Stimulated activated CD8-positive, alpha-beta memory T cell treated with anti-CD3 and anti-CD28 coated beads, Interleukin-4, amount 100 ng/mL, for 24 hours (primary cell): ENCODE measurements around the gene ANKRD44.

Experiments
- DNase-seq: peaks from one replicate; pipeline ENCODE4 v3.0.0-alpha.2; 2020; ENCODE audit warnings: low read depth

ANKRD44 gene

DNA sequence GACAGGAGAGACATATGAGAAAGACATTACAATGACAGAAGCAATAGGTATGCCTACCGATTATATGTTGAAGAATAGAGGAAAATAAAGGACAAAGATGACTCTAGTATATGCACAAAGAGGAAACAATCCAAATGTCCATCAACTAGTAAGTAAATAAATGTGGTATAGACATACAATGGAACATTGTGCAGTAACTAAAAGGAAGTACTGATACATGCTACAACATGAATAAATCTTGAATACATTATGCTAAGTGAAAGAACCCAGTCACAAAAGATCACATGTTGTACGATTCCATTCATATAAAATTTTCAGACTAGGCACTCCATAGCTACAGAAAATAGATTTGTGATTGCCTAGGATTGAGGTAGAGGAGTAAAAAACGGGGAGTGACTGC, 355.5 kb downstream of the ANKRD44 start:
- no peak for DNase-seq

DNA sequence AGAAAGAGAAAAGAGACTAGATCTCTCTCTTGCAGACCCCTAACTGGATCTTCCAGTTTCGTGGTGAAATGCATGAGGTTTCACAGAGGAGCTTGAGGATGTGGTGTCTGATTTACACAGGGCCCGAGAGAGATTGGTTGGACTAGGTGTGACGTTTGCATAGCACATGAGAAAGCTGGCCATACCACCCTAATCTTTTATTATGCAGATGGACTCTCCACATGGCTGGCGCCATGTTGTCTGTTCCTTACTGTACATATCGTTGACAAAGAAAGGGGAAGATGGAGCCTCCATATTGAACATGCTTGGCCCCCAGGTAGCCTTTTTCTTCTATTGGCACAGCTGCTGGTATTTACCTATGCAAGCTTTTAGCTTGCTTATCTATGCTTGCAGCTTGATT, 356.6 kb downstream of the ANKRD44 start:
- DNase-seq: no peak

DNA sequence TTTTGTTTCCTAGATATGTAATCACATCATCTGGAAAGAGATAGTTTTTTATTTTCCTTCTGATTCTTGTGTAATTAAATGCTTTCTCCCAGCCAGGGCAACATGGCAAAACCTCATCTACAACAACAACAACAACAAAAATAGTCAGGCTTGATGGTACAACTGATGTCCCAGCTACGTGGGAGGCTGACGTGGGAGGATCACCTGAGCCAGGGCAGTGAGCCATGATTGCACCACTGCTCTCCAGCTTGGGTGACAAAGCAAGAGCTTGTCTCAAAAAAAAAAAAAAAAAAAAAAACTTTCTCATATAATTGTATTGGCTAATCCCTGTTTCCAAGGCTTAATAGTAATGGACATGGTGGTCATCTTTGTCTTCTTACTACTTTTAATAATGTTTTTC, 357.6 kb downstream of the ANKRD44 start:
- DNase-seq: no peak

DNA sequence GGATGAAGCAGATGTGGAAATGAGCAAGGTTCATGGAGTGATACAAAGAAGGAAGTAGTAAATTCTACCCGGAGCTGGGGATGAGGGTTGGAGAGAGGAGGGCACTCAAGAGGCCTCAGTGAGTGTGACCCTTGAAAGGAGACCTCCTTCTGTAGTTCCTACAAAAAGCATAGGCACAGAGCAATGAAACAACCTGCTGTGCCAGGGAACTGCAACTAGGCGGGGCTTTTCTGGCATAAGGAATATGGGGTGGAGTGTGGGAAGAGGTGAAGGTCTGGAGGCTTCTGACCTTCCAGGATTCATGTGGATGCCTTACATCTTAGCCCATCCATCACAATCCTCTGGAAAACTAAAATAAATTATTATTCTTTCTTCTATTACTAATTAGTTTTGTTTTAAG, 358.6 kb downstream of the ANKRD44 start:
- no peak for DNase-seq

DNA sequence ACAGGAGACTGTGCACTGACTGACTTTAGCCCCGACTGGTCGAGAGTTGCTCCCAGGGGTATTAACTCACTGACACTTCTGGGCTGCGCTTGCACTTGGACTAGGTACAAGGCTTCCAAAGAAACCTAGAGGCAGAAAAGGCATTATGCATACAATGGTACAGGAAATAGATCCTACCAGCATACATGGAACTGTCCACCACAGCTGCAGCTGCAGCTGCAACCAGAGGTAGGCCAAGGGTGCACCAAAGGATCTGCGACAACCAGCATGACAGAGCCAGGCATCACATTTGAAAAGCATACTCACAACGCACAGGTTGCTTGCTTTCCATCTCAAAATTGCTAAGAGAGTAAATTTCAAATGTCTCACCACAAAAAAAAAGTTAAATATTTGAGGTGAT, 361.5 kb downstream of the ANKRD44 start:
- no peak for DNase-seq

DNA sequence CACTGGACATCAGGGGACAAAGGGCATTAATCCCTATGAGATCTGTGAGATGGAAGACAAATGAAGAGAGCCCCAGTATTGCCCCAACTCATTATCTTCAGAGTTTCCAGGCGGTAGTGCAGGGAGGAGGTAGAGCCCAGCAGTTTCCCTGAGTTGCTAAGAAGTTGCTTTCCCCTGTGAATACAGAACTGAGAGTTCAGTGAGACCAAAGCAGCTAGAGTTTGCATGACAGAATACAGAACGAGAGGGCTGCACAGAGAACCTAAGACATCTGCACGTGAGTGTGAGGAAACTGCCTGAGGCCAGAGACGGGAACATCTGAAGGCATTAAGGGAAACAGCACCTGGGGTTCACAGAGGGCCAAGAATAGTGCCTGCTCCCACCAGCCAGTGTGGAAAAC, 366.0 kb downstream of the ANKRD44 start:
- no peak for DNase-seq

DNA sequence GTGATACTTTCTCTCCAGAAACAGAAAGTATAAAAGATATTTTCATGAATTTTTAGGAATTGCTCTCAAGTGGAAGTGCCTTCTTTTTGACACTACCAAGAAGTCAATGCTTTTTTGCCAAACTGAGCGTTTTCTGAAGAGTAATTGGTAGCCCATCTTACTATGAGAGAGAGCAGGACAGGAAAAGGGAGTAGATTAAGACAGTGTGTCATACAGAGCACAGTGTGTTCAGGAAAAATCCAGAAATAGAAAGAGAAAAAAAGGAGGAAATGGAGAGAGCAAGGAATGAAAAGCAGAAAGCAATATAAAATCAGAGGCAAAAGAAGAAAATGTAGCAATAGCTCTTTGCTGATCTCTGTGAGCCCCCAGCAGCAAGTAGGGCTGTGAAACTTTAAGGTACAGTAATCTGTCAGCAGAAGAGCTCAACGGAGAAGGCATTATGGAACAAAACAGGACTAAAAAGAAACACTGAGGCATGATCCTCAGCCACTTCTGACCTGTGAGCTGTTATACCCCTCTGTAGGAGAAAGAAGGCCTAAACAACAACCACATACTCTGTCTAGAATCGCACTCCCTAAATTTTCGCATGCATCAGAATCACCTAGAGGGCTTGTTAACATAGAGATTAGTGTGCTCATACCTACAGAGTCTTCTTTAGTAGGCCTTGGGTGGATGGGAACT, 369.0 kb downstream of the ANKRD44 start:
- DNase-seq: no peak

DNA sequence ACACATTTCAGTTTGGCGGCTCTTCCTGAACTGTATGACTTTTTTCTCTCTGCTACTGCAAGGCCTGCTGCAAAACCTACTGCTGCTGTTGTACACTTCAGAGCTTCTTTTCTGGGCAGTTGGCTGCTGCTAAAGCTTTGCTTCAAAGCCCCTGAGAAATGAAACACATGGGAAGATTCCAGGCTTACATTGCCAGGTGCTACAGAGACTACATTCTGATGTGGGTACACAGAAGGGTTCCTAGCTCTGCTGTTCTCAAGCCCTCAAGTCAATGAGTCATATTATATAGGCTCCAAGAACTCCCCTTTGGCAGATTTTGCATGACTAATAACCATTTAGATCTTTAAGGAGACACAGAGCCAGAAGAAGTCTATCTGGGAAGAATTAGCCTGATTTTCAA, 371.2 kb downstream of the ANKRD44 start:
- no peak for DNase-seq
